T-helper 17 cell (primary cell): ENCODE results near the gene EPB41L2. TPM values are rescaled to one million over a fixed set of nuclear protein-coding genes. Genes with fewer than 3 reads are reported as not detected.

Source experiments
- ATAC-seq: fragments of 150-1000 bp; cut with Tn5 transposase; 2 replicates; pipeline ENCODE4 v1.10.0; 2021; ENCODE audit warnings: mild to moderate bottlenecking, moderate library complexity
- DNase-seq, 3 donors: peaks; one replicate each; pipeline versions ENCODE4 v3.0.0 to v3.0.0-alpha.2; 2020 to 2021
- H3K9me3 ChIP-seq: one replicate; pipeline ENCODE4 v1.7.0; 2013; ENCODE audit warnings: low read length, mild to moderate bottlenecking; ENCODE audit not compliant: control insufficient read depth, poor library complexity, severe bottlenecking
- H3K27ac Mint-ChIP-seq: one replicate; pipeline ENCODE4 v1.8.0; 2022; ENCODE audit warnings: mild to moderate bottlenecking, moderate library complexity, mixed read lengths
- H3K27me3 Mint-ChIP-seq: one replicate; pipeline ENCODE4 v1.8.0; 2022; ENCODE audit warnings: mixed read lengths
- H3K36me3 Mint-ChIP-seq: one replicate; pipeline ENCODE4 v1.8.0; 2022; ENCODE audit warnings: low read depth, mixed read lengths
- H3K4me1 Mint-ChIP-seq: one replicate; pipeline ENCODE4 v1.8.0; 2022; ENCODE audit warnings: mild to moderate bottlenecking, mixed read lengths
- H3K4me3 Mint-ChIP-seq: one replicate; pipeline ENCODE4 v1.8.0; 2022; ENCODE audit warnings: mild to moderate bottlenecking, moderate library complexity, mixed read lengths
- total RNA-seq, 4 donors: library from RNA in 2 of 4; stranded (reverse) in 2 of 4; gene quantifications; one replicate each; pipeline ENCODE4 v1.2.3 and lab custom pipeline; 2022 to 2026

Gene EPB41L2
- total RNA-seq, 2 donors from 2014 or later = 14.0 to 20.5 TPM

DNA sequence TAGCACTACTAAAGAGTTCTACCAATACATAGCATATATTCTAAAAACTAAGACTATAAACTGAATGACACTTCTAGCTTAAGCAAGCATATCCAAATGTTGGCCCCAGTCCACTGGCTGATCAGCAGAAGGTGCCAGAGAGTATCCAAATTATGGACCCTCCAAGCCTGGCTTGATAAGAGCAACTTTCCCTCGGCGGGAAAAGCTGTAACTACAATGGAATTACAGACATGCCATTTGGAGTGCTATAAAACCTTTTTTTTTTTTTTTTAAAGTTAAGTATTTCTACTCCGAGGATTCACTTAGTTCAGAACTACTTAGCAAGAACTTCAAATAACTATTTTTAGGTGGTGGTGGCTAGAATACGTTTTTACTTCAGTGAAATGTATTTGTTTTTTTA lies 94.6 kb downstream of the EPB41L2 start:
- no peak for DNase-seq
- Mint-ChIP-seq H3K36me3 (no peaks in the 10 kb centered on the region), H3K27me3 (no peaks in the 10 kb centered on the region), H3K4me3 (no peak overlapping the region), H3K27ac (no peak overlapping the region), H3K4me1 (peaks cover 9% of the 10 kb centered on the region)
- no peaks in the 10 kb centered on the region for H3K9me3 ChIP-seq
- no peak for ATAC-seq

GRCh38 chr6:130967502-130968445 lies 95.3 kb downstream of the EPB41L2 start:
- Mint-ChIP-seq H3K4me1 (peaks cover 9% of the 10 kb centered on the region), H3K36me3 (no peaks in the 10 kb centered on the region), H3K27me3 (no peaks in the 10 kb centered on the region), H3K27ac (no peak overlapping the region), H3K4me3 (no peak overlapping the region)
- H3K9me3 ChIP-seq = no peaks in the 10 kb centered on the region
- ATAC-seq (no peak), DNase-seq (no peak)

- H3K27me3 Mint-ChIP-seq = no peaks in the 10 kb centered on the region
- DNase-seq (no peak), ATAC-seq (no peak)
- peaks cover 9% of the 10 kb centered on the region for H3K4me1 Mint-ChIP-seq
- H3K4me3 Mint-ChIP-seq = no peak overlapping the region
- no peaks in the 10 kb centered on the region for H3K36me3 Mint-ChIP-seq
- H3K27ac Mint-ChIP-seq = no peak overlapping the region
- no peaks in the 10 kb centered on the region for H3K9me3 ChIP-seq
Measured at GRCh38 chr6:130966344-130966980, 96.6 kb downstream of the EPB41L2 start.

DNA sequence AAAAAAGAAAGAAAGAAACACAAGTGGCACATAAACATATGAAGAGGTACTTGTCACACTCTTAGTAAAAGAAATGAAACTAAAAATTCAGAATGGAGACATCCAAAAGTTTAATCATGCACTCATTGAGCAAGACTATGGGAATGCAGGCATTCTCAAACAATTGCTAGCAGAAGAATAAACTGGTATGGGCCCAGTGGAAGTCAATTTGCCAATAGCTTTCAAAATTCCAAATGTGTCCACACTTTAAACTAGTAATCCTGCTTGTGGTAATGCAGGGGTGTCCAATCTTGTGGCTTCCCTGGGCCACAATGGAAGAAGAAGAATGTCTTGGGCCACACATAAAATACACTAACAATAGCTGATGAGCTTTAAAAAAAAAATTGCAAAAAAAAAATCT lies 97.4 kb downstream of the EPB41L2 start:
- Mint-ChIP-seq H3K4me3 (no peak overlapping the region), H3K27me3 (no peaks in the 10 kb centered on the region), H3K27ac (no peak overlapping the region), H3K36me3 (no peaks in the 10 kb centered on the region), H3K4me1 (peaks cover 9% of the 10 kb centered on the region)
- DNase-seq (no peak), ATAC-seq (no peak)
- no peaks in the 10 kb centered on the region for H3K9me3 ChIP-seq

- no peak overlapping the region for H3K4me3 Mint-ChIP-seq
- no peaks in the 10 kb centered on the region for H3K9me3 ChIP-seq
- DNase-seq (no peak), ATAC-seq (no peak)
- H3K27me3 Mint-ChIP-seq = no peaks in the 10 kb centered on the region
- no peaks in the 10 kb centered on the region for H3K36me3 Mint-ChIP-seq
- H3K27ac Mint-ChIP-seq = no peak overlapping the region
- H3K4me1 Mint-ChIP-seq = peaks cover 6% of the 10 kb centered on the region
Measured at GRCh38 chr6:130964808-130965604, 98.0 kb downstream of the EPB41L2 start.

DNA sequence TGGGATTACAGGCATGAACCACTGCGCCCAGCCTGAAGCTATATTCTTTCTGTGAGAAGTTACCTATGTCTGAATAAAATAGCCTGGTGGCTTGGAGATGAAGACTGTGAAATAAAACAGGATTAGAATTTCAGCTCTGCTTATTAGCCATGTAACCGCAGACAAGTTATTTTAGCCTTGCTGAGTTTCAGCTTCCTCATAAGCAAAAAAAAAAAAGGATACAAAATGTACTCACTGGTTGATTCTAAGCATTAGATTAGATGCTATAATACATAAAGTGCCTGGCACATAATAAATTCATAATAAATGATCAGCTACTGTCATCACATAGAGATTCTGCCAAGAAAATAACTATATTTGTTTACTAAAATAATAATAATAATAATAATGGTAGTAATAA lies 98.8 kb downstream of the EPB41L2 start:
- no peaks in the 10 kb centered on the region for H3K9me3 ChIP-seq
- H3K36me3 Mint-ChIP-seq = no peaks in the 10 kb centered on the region
- H3K27ac Mint-ChIP-seq = no peak overlapping the region
- peaks cover 4% of the 10 kb centered on the region for H3K4me1 Mint-ChIP-seq
- H3K27me3 Mint-ChIP-seq = no peaks in the 10 kb centered on the region
- no peak overlapping the region for H3K4me3 Mint-ChIP-seq
- ATAC-seq (no peak), DNase-seq (no peak)

DNA sequence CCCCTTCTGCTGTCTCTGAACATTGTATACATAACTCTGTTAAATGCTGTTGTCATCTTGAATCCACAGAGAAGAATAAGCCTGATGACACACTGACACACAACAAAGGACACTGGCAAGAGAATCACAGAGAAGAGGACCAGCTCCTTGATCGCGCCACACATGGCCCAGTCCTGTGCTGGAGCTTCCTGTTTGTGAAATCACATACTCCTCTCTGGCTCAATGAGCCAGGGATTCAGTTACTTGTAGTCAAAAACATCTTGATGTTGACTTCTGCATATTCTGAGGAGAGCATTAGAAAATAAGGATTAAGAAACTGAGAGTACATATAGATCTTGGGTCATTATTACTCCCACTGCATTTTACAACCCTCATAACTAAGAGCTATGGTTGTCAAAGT lies 100.1 kb downstream of the EPB41L2 start:
- no peak for DNase-seq
- H3K27me3 Mint-ChIP-seq = no peaks in the 10 kb centered on the region
- no peaks in the 10 kb centered on the region for H3K36me3 Mint-ChIP-seq
- H3K4me3 Mint-ChIP-seq = no peak overlapping the region
- peaks cover 2% of the 10 kb centered on the region for H3K4me1 Mint-ChIP-seq
- no peak overlapping the region for H3K27ac Mint-ChIP-seq
- ATAC-seq = no peak
- H3K9me3 ChIP-seq = no peaks in the 10 kb centered on the region

- no peaks in the 10 kb centered on the region for H3K4me1 Mint-ChIP-seq
- peaks cover 3% of the 10 kb centered on the region for H3K36me3 Mint-ChIP-seq
- H3K9me3 ChIP-seq = no peaks in the 10 kb centered on the region
- ATAC-seq = no peak
- no peaks in the 10 kb centered on the region for H3K27me3 Mint-ChIP-seq
- DNase-seq = no peak
- H3K4me3 Mint-ChIP-seq = no peak overlapping the region
- no peak overlapping the region for H3K27ac Mint-ChIP-seq
Measured at GRCh38 chr6:130961148-130961547, 101.9 kb downstream of the EPB41L2 start.

GRCh38 chr6:130959951-130960350 lies 103.1 kb downstream of the EPB41L2 start:
- Mint-ChIP-seq H3K27ac (no peak overlapping the region), H3K27me3 (no peaks in the 10 kb centered on the region), H3K36me3 (peaks cover 9% of the 10 kb centered on the region), H3K4me3 (no peak overlapping the region), H3K4me1 (no peaks in the 10 kb centered on the region)
- DNase-seq (no peak), ATAC-seq (no peak)
- no peaks in the 10 kb centered on the region for H3K9me3 ChIP-seq

DNA sequence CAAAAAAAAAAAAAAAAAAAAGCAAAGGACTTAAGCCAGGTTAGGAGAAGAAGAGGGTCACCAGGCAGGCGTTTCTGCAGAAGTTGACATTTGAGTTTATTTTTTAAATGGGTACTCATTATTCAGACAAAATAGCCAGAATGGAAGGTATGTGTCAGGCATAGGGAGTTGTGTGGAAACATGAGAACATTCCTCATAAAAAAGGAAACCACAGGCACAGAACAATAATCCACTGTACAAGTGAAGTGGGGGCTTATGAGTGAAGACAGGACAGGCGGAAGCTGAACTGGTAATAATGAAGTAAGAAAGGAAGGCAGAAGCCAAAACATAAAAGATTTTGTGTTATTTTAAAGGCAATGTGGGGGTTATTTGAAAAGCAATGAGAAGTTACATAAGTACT lies 104.6 kb downstream of the EPB41L2 start:
- H3K27ac Mint-ChIP-seq = no peak overlapping the region
- H3K4me3 Mint-ChIP-seq = no peak overlapping the region
- peaks cover 9% of the 10 kb centered on the region for H3K36me3 Mint-ChIP-seq
- ATAC-seq = no peak
- no peaks in the 10 kb centered on the region for H3K4me1 Mint-ChIP-seq
- H3K27me3 Mint-ChIP-seq = no peaks in the 10 kb centered on the region
- H3K9me3 ChIP-seq = no peaks in the 10 kb centered on the region
- DNase-seq = no peak

- no peak overlapping the region for H3K4me3 Mint-ChIP-seq
- no peak for ATAC-seq
- H3K9me3 ChIP-seq = no peaks in the 10 kb centered on the region
- peaks cover 9% of the 10 kb centered on the region for H3K36me3 Mint-ChIP-seq
- H3K27me3 Mint-ChIP-seq = no peaks in the 10 kb centered on the region
- DNase-seq = no peak
- no peaks in the 10 kb centered on the region for H3K4me1 Mint-ChIP-seq
- H3K27ac Mint-ChIP-seq = no peak overlapping the region
Measured at GRCh38 chr6:130955755-130956154, 107.3 kb downstream of the EPB41L2 start.

DNA sequence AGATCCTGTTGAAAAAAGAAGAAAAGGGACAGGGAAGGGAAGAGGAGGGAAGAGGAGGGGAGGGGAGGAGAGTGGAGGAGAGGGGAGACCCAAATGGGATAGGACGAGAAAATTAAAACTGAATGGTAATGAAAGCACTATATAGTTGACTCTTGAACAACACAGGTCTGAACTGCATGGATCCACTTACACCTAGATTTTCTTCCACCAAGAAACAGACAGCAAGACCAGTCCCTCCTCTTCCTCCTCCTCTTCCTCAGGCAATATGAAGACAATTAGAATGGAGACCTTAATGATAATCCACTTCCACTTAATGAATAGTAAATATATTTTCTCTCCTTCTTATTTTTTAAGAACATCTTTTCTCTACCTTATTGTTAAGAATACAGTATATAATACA lies 113.5 kb downstream of the EPB41L2 start:
- no peak overlapping the region for H3K4me3 Mint-ChIP-seq
- no peak overlapping the region for H3K27ac Mint-ChIP-seq
- ATAC-seq = no peak
- H3K9me3 ChIP-seq = no peaks in the 10 kb centered on the region
- DNase-seq = no peak
- H3K36me3 Mint-ChIP-seq = peaks cover 2% of the 10 kb centered on the region
- no peaks in the 10 kb centered on the region for H3K27me3 Mint-ChIP-seq
- H3K4me1 Mint-ChIP-seq = peaks cover 2% of the 10 kb centered on the region

GRCh38 chr6:130947464-130947863 lies 115.6 kb downstream of the EPB41L2 start:
- H3K4me3 Mint-ChIP-seq = no peak overlapping the region
- ATAC-seq = no peak
- no peak overlapping the region for H3K27ac Mint-ChIP-seq
- no peak for DNase-seq
- no peaks in the 10 kb centered on the region for H3K27me3 Mint-ChIP-seq
- H3K4me1 Mint-ChIP-seq = peaks cover 2% of the 10 kb centered on the region
- peaks cover 2% of the 10 kb centered on the region for H3K36me3 Mint-ChIP-seq
- H3K9me3 ChIP-seq = no peaks in the 10 kb centered on the region
